ENCODE results near the gene SLC10A1.

SLC10A1 gene

DNA sequence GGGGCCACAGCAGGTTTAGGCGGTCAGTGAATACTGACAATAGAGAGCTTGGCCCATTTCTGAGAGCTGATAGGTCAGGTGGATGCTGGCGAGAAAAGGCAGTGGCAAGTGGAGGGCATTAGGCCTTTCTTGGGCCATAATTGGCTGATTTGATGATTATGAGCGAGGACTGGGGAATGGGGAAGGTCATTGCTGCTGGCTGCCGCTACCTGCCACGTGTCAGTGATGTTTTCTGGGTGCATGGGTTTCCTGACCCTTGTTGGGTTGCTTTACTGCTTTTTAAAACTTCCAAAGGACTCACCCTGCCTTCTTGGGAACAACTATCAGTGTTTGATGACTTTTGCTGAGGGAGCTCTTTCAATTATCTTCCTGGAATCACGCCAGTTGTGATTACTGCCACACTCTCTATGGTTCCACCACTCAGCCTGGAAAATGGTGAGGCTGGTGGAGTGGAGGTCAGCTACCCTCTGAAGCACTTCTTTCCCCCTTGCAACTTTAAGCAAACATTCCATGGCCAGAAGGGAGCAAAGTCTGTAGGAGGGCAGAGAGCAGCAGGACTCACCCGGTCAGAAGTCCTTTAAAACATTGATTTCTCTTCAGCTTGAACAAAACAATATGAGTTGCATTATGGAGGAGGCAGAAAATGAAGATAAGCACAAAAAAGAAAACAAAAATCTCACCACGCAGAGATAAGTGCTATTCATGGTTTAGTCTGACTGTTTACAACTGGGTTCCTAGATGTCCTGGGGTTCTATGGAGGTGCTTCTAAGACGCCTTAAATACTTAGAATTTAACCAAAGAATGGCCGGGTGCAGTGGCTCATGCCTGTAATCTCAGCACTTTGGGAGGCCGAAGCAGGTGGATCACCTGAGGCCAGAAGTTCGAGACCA is 12.1 kb upstream of the SLC10A1 start:
- DNase-seq (ENCODE audit: low spot score): no peak

DNA sequence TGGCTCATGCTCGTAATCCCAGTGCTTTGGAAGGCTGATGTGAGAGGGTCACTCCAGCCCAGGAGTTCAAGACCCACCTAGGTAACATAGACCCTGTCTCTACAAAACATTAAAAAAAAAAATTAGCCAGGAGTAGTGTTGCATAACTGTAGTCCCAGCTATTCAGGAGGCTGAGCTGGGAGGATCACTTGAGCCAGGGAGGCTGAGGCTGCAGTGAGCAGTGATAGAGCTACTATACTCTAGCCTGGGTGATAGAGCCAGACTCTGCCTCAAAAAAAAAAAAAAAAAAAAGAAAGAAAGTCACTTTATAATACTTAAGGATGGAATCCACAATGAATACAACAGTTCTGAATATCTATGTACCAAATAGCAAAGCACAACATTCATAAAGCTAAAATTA is 10.2 kb upstream of the SLC10A1 start:
- no peak for DNase-seq (ENCODE audit: low spot score)

DNA sequence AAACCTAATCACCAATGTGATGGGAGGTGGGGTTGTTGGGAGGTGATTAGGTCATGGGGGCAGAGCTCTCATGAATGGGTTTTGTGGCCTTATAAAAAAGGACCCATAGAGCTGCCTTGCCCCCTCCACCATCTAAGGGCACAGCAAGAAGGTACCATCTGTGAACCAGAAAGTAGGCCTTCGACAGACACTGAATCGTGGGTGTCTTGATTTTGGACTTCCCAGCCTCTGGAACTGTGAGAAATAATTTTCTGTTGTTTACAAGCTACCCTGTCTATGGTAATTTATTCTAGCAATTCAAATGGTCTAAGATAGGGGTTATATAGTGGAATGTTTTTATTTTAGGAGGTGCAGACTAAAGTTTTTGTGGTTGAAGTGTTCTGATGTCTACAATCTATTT is 7.9 kb upstream of the SLC10A1 start:
- DNase-seq (ENCODE audit: low spot score): no peak

DNA sequence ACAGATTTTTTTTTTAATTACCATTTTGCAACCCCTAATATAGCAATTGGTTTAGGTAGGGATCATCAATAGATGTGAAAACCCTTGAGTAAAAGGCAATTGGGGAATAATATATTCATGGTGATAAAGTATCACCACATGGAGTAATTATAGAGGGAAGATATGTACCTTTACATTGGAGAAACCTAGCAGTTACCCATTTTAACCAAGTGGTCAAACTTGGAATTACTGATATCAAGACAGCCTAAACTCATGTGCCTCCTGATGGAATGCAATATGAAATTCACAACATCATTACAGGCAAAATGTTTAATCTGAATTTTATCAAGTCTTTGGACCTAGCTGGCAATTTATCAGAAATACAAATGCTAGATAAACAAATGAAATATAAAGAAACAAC is 6.7 kb upstream of the SLC10A1 start:
- DNase-seq (ENCODE audit: low spot score): no peak

DNA sequence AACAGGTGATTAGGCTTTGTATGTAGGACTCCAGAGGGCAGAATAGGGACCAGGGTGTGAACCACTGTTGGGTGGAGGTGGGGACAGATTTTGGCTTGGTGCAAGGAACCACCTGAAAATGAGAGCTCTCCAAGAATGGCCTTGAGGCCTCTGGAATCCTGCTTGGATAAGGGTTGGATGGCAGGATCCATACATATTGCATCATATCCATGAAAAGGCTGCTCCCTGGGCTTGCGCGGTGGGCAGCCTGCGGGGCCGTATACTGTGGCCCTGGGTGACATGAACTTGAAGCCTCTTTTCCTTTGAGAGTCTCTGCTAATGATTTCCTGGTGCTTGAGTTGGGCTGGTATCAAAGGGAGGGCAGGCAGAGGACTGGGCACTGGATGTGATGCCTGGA is 1.3 kb upstream of the SLC10A1 start:
- DNase-seq (ENCODE audit: low spot score): no peak

DNA sequence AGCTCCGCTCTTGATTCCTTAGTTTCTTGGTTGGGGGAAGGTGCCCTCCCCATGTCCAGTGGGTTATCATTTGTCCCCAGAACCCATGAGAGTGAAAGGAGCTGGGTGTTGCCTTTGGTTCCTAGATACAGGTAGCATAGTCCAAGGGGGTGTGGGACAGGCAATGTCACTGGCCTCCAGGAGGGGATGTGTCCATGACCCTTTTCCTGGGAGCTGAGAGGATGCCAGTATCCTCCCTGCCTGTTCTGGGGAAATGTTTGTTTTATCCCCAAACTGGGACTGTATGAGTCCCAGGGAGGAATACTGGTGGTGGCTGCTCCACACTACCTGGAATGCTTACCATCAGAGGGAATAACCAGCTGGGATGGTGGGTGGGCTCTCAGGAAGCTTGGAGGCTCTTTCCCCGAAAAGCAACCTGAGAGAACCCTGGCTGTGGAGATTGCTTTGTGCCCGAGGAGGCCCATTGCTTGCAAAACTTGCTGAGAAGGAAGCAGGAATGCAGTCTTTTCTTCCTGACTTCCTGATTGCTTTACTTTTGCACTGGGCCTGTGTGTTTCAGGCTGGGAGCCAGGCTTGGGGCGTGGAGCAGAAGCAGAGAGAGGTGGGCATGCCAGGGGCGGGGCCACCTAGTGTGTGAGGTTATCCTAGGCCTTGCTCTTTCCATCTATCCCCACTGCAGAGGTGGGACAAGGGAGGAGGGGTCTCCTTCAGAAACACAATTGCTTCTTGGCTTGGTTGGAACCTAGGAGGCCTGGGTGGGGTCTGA is 715 bp upstream of the SLC10A1 start:
- no peak for DNase-seq (ENCODE audit: low spot score)

DNA sequence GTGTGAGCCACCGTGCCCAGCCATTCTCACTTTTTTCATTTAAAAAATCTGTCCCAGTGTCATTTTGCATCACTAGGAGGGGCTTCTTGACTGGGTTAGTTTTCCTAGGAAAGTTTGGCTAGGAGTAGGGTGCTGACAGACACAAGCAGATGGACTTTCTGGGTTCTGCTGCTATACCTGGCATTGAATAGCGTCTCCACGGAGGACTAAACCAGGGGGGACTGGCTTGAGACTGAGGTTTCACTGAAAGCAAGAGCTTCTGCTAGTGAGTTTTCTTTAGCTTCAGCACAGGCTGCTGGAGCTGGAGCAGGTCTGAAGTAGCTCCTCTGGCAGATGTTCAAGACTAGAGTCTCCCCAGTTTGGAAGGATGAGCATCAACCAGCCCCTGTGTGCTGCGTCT is 1.4 kb downstream of the SLC10A1 start:
- DNase-seq (ENCODE audit: low spot score): no peak

DNA sequence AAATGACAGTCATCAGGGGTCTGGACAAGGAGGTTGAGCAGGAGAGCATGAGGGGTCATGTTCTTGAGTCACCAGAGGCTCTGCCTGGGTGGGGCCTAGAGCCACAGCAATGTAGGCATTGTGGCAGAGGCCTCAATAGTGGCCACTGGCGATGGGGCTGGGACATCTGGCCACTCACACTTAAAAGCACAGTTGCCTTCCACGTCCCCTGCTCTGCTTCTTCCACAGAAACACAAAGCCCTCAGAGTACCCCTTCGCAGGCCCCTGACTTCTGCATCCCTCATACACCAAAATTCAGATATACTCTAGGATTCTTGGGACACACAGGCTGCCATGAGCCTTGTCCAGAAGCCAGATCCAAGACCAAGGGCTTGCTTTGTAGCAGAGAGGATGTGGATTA is 2.2 kb downstream of the SLC10A1 start:
- no peak for DNase-seq (ENCODE audit: low spot score)

DNA sequence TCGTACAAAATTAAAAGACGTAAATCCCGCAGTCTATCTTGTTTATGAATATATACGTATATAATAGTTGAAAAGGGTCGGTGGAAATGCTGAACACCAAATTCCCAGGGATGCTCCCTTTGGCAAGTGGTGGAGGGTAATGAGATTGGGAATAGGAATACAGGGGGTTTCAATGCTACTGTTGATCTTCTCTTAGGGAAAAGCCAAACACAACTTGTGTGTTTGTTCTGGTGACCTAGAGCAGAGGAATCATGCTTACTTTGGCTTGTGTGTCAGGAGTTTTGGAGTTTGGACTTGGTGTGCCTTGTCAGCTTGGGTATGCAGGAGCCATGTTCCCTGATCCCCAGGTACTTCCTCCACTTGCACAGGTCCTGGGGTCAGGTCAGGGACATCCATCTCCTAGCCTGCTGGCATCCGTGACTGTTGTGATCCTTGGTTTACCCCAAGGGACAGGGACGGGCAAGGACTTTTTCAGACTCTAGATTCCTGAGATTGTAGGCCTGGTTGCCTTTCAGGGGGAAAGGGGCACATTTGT is 4.1 kb downstream of the SLC10A1 start:
- DNase-seq (ENCODE audit: low spot score): no peak

DNA sequence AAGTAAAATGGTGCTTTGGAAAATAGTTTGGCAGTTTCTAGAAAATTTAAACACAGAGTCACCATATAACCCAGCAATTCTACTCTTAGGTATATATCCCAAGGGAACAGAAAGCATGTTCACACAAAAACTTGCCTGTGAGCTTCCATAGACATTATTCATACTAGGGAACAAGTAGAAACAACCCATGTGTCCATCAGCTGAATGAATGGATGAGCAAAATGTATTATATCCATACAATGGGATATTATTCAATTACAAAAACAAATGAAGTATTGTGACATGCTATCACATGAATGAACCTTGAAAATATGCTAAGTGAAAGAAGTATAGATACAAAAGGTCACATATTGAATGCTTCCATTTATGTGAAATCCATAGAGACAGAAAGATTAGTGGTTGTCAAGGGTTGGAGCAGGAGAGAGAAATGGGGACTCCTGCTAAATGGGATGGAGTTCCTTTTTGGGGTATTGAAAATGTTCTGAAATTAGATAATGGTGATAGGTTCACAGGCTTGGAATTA is 7.9 kb downstream of the SLC10A1 start:
- no peak for DNase-seq (ENCODE audit: low spot score)

DNA sequence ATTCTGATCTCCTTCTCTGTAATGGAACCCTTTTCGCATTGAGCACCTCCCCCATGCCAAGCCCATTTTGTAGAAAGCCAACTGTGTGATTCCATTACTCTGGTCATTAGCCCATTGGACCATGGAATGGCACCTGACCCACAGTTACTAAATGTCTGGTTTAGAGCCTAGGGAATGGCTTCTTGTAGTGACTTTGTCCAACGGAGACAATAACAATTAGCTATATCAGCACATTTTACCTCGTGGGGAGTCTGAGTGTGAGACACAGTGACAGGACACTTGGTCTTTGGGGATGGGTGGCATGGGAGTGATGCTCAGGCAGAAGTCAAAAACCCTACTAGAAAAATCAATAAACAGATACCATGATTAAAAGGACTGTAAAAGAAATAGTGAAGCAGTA is 10.4 kb downstream of the SLC10A1 start:
- DNase-seq (ENCODE audit: low spot score): no peak

DNA sequence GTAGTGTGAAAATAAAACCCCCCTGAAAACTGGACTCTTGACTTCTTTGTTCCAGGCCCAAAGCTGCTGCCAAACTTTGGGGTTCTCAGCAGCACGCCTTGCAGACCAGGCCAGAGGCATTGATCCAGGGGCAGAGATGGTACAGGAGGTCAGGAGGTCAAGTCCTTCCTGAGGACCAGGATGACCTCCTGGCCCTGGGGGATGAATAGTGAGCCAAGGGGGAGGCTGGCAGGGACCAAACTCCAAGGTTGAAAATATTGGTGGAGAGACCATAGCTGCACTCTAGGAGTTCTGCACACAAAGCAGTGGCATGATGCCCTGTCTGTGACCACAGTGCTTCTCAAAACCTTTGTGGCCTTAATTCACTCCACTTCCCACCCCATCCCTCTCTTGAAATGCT is 12.1 kb downstream of the SLC10A1 start:
- DNase-seq (ENCODE audit: low spot score): no peak

DNA sequence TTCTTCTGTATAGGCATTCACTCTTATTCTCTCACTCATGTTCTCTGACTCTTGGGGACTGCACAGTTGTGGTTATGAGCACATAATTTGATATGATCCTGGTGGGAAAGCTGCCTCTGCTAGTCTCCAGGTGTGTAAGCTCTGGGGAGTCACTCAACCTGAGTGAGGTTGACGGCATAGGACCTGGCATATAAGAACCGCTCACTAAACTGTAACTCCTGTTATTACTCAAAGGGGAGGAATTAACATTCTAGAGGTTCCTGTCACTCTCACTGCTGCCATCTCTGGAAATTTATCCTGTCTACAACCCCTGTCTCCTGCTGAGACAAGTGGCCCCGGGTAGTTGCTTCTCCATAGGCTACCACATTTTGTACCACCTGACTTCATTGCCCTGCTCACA is 16.1 kb downstream of the SLC10A1 start:
- DNase-seq (ENCODE audit: low spot score): no peak

DNA sequence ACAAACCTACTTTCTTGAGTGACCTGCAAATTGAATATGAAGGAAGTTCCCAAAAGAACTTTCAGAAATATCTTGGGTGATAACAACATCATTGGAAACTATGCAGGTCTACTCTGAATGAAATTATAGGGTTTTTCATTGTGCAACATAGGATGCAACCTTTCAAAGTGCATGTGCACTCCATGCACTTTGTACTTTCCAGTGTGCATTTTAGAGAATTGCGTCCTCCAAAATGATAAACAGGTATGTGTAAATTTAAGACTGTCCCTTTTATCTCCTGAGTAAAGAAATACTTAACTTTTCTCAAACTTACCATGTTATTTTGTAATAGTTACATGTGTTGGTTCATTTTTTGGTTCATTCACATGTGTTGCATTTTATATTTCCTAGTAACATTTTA is 16.9 kb downstream of the SLC10A1 start:
- DNase-seq (ENCODE audit: low spot score): no peak

DNA sequence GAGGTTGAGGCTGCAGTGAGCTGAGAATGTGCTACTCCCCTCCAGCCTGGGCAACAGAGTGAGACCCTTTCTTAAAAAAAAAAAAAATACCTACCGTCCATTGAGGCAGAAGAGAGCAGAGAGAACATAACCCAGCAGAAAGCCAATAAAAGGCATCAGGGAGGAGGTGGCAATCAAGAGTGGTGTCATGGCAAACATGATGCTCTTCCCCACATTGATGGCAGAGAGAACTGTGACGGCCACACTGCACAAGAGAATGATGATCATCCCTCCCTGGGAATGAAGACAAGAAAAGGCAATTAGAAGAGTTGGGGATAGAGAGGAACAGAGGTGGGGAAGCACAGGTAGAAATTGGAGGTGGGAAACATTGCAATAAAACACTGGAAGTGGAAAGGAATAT is 18.0 kb downstream of the SLC10A1 start:
- DNase-seq (ENCODE audit: low spot score): no peak

DNA sequence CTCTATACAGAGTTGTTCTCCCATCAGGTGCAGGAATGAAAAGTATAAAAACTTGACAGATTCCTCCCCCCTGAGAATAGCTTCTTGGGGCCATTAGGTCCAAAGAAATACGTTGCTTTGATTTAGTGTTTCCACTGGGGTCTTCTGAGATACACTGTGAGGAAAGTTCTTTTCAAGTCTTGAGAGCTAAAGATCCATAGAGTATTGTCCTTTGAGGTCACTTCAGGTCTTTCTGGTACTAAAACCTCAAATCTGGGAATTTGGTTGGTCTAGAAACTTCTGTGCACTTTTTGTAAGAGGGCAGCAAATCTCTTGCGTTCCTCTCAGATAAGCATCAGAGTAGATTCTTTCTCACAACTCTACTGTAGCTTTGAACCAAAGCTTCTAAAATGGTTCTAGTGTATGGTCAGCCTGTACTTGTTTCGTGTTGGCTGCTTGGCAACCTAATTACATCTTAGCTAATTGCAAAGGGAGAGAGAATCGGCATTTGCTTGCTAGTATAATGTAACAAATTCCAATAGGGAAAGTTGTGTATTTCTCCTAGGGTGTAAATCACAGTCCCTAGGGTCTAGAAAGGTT is 20.1 kb downstream of the SLC10A1 start:
- DNase-seq (ENCODE audit: low spot score): no peak

DNA sequence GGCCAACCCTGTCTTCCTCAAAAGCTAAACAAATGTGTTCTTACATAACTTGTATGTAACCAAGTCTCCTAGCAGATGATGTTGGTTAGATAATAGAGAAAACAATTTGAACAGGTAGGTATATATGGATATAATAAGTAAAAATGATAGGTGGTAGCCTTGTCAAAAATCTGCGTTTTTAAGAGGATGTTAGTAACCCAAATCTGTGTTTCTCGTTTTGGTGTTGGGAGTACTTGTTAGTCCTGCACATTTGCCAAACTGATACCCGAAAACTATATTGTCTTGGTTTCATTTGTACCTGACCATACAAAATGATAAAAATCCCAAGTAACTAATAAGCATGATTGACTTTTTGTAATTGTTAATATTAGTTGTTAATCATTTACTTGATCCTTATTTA is 22.0 kb downstream of the SLC10A1 start:
- DNase-seq (ENCODE audit: low spot score): no peak

DNA sequence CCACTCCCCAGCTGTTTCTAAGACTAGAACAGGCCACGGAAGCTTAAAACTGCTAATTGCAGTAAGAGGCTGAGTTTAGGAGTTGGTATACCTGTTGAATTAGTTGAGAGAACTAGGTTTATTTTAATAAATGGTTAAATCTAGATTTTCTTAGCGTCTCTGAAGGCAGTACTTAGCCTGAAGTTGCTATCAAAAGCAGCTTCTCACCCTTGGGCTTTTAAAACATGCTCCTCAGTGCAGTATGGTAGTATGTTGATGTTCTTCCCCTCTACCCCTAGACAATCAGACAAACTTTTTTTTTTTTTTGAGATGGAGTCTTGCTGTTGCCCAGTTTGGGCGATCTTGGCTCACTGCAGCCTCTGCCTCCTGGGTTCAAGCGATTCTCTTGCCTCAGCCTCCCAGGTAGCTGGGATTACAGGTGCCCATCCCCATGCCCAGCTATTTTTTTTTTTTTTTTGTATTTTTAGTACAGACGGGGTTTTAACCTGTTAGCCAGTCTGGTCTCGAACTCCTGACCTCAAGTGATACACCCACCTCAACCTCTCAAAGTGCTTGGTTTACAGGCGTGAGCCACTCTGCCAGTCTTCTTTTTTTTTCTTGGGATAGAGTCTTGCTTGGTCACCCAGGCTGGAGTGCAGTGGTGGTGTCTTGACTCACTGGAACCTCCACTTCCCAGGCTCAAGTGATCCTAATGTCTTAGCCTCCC is 23.3 kb downstream of the SLC10A1 start:
- DNase-seq (ENCODE audit: low spot score): no peak

DNA sequence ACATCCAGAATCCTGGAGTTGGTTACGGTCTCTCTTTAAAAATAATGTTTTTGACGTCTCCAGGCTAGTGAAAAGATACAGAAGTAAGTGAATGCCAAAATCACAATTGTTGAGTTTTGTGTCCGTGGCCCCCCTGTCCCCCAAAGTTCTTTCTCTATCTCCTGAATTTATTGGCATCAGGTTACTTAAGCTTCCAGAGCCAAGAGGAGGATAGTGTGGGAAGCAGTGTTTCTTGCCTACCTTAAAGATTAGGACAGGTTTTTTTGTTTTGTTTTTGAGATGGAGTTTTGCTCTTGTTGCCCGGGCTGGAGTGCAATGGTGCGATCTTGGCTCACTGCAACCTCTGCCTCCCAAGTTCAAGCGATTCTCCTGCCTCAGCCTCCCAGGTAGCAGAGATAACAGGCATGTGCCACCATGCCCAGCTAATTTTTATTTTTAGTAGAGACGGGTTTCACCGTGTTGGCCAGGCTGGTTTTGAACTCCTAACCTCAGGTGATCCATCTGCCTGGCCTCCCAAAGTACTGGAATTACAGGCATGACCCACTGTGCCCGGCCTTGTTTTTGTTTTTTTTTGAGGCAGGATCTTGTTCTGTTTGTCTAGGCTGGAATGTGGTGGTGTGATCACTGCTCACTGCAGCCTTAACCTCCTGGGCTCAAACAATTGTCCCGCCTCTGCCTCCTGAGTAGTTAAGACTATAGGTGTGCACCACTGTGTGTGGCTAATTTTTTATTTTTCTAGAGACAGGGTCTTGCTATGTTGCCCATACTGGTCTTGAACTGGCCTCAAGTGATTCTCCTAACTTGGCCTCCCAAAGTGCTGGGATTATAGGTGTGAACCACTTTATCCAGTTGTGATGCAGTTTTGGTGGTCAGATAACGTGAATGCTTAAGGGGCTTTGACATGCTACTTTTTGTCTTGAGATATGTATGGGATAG is 24.7 kb downstream of the SLC10A1 start:
- no peak for DNase-seq (ENCODE audit: low spot score)

DNA sequence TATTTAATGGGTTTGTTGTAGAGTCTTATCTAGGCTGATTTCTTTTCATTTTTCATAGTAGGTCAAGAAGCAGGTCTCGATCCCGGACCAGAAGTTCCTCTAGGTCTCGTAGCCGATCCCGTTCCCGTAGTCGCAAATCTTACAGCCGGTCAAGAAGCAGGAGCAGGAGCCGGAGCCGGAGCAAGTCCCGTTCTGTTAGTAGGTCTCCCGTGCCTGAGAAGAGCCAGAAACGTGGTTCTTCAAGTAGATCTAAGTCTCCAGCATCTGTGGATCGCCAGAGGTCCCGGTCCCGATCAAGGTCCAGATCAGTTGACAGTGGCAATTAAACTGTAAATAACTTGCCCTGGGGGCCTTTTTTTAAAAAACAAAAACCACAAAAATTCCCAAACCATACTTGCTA is 25.9 kb downstream of the SLC10A1 start:
- no peak for DNase-seq (ENCODE audit: low spot score)

DNA sequence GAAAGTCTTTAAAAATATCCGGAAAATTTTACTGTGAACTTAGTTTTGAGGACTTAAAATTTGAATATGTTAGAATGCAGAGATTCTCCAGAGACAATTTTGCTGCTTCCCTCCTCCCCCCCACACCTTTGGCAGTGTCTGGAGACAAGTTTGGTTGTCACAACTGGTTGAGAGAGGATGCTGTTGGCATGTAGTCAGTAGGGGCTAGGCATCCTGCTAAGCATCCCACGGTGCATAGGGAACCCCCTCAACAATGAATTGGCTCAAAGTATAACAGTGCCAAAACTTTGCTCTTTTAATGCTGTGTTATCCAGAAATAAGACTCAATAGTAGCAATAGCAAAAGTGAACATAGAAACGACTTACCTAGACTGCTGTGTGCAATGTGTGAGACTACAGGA is 26.5 kb downstream of the SLC10A1 start:
- DNase-seq (ENCODE audit: low spot score): no peak

Measured in activated CD4-positive, alpha-beta T cell treated with anti-CD3 and anti-CD28 coated beads, Interleukin-2, Interleukin-4, amounts not matched to agents 100 ng/mL and 50 ng/mL, durations not matched to agents 16 hours and 8 hours (primary cell).